NCI-H1092 (cell line): ENCODE results near the gene RAP1GAP2.

Experiments
- DNase-seq: peaks from one replicate; lab custom pipeline; 2025; lab: John Stamatoyannopoulos, UW

The RAP1GAP2 gene

GRCh38 chr17:2911755-2912111 lies 115.5 kb downstream of the RAP1GAP2 start:
- no peak for DNase-seq

- DNase-seq = no peak
Measured at GRCh38 chr17:2912754-2913153, 116.5 kb downstream of the RAP1GAP2 start.

GRCh38 chr17:2916461-2916860 lies 120.2 kb downstream of the RAP1GAP2 start:
- no peak for DNase-seq

- no peak for DNase-seq
Measured at GRCh38 chr17:2921443-2921842, 125.2 kb downstream of the RAP1GAP2 start.

GRCh38 chr17:2924211-2924610 lies 128.0 kb downstream of the RAP1GAP2 start:
- DNase-seq = no peak

GRCh38 chr17:2925011-2925410 lies 128.8 kb downstream of the RAP1GAP2 start:
- no peak for DNase-seq

GRCh38 chr17:2926019-2926650 lies 129.9 kb downstream of the RAP1GAP2 start:
- DNase-seq = no peak

- DNase-seq = no peak
Measured at GRCh38 chr17:2928294-2928890, 132.2 kb downstream of the RAP1GAP2 start.

- DNase-seq = no peak
Measured at GRCh38 chr17:2929881-2930533, 133.8 kb downstream of the RAP1GAP2 start.

GRCh38 chr17:2931876-2932275 lies 135.6 kb downstream of the RAP1GAP2 start:
- DNase-seq = no peak

- no peak for DNase-seq
Measured at GRCh38 chr17:2932946-2933345, 136.7 kb downstream of the RAP1GAP2 start.

GRCh38 chr17:2933606-2934005 lies 137.4 kb downstream of the RAP1GAP2 start:
- DNase-seq = no peak

GRCh38 chr17:2935632-2936031 lies 139.4 kb downstream of the RAP1GAP2 start:
- no peak for DNase-seq

GRCh38 chr17:2936351-2936750 lies 140.1 kb downstream of the RAP1GAP2 start:
- no peak for DNase-seq

- no peak for DNase-seq
Measured at GRCh38 chr17:2936771-2937321, 140.6 kb downstream of the RAP1GAP2 start.

- DNase-seq = no peak
Measured at GRCh38 chr17:2937331-2938003, 141.2 kb downstream of the RAP1GAP2 start.

- no peak for DNase-seq
Measured at GRCh38 chr17:2939714-2940351, 143.6 kb downstream of the RAP1GAP2 start.

GRCh38 chr17:2940352-2940751 lies 144.1 kb downstream of the RAP1GAP2 start:
- DNase-seq = peak; percentile 21

GRCh38 chr17:2943981-2944380 lies 147.7 kb downstream of the RAP1GAP2 start:
- no peak for DNase-seq

- no peak for DNase-seq
Measured at GRCh38 chr17:2945299-2945698, 149.1 kb downstream of the RAP1GAP2 start.

GRCh38 chr17:2946144-2946543 lies 149.9 kb downstream of the RAP1GAP2 start:
- no peak for DNase-seq

GRCh38 chr17:2947588-2947950 lies 151.3 kb downstream of the RAP1GAP2 start:
- DNase-seq = no peak
